AG09319 (cell line): ENCODE data around the gene MRPL21.
A peak's percentile ranks its signal among the peaks of the same experiment; 100 is the strongest.

Experiments
- DNase-seq: peaks from one replicate; pipeline ENCODE4 v3.0.0-alpha.2; 2010; ENCODE audit warnings: low read depth; ENCODE audit errors: extremely low read depth
- TF ChIP-seq, protein P1 (sequence below): IDR thresholded peaks from 2 replicates; pipeline ENCODE4 v1.5.1; 2011; ENCODE audit warnings: low read depth, mild to moderate bottlenecking, inconsistent platforms, low read length, moderate library complexity

Gene MRPL21

DNA sequence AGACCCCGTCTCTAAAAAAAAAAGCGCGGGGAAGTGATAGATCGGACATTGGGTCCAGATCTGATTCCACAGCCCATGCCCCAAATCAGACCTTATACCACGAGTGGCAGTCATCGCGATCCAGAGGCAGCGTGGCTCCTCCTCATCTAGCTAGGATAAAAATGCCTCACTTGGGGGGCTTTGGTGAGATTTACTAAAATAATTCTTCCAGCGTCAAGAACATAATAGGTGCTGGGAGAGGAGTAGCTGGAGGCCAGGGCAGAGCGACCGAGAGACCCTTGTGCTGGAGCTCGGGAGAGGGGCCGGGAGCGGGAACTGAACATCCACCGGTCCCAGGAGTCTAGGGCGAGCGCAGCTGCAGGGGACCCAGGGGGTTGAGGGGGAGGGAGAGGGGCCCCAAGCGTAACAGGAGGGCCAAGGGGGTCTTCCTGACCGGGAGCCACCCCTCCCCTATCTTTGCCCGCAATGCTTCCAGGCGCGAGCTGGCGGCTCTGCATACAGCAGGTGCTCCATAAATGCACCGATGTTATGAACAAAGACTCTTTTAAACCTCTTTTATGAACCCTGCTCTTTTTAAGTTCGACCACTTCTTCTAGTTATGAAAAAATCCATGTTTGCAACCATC is 61.1 kb downstream of the MRPL21 start:
- TF ChIP-seq, protein P1, sequence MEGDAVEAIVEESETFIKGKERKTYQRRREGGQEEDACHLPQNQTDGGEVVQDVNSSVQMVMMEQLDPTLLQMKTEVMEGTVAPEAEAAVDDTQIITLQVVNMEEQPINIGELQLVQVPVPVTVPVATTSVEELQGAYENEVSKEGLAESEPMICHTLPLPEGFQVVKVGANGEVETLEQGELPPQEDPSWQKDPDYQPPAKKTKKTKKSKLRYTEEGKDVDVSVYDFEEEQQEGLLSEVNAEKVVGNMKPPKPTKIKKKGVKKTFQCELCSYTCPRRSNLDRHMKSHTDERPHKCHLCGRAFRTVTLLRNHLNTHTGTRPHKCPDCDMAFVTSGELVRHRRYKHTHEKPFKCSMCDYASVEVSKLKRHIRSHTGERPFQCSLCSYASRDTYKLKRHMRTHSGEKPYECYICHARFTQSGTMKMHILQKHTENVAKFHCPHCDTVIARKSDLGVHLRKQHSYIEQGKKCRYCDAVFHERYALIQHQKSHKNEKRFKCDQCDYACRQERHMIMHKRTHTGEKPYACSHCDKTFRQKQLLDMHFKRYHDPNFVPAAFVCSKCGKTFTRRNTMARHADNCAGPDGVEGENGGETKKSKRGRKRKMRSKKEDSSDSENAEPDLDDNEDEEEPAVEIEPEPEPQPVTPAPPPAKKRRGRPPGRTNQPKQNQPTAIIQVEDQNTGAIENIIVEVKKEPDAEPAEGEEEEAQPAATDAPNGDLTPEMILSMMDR: no peak
- no peak for DNase-seq

DNA sequence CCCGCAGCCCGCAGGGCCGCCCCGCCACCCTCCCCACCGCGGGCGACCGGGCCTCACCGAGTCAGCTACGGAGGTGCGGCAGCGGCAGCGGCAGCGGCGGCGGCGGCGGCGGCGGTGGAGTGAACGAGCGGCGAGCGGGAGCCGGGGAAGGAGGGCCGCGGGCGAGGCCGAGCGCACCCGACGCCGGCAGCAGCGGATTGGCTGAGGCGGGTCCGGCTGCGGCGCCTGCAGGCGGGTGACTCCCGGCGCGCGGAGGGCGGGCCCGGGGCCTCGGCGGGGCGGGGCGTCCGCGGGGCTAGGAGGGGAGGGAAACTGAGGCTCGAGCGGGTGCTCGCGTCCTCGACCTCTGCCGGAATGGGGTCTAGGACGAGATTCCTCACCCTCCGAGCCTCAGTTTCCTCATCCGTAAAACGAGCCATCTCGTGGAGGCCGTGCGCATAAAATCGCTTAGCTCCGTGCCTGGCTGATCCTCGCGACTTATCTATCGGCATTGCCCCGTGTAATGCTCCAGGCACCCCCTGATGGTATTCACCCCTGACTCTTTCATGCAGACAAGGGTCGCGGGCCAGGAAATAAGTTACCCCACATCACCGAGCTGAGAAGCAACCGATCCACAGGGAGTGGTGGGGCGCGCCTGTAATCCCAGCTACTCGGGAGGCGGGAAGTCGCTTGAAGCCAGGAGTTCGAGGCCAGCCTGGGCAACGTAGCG is 61.8 kb downstream of the MRPL21 start, which contains the start of gene CPT1A:
CPT1A (minus strand) TSS at position 199 of the 709 bp plus-strand sequence. CDS start 26,442 bp downstream, outside the sequence.
- TF ChIP-seq, protein P1: no peak
- DNase-seq: peak; percentile 39
